Panc1 (cell line): Measurements from ENCODE around the gene CKAP2L. TPM values are rescaled to one million over a fixed set of nuclear protein-coding genes. Genes with fewer than 3 reads are reported as not detected.

Experiments used
- ATAC-seq: fragments of 200-7000 bp; cut with Tn5 transposase; 2 replicates; pipeline ENCODE4 v1.9.1; 2020; ENCODE audit warnings: mild to moderate bottlenecking, moderate library complexity
- BruUV-seq: library from RNA; stranded (reverse); fragments of 400-500 nt; replicated peaks from 2 replicates; lab custom pipeline; 2021; lab: Mats Ljungman, UMichigan
- CTCF ChIA-PET: fragments of 300-600 bp; sonication (Branson Sonifier 250); formaldehyde crosslinking; loops from one replicate; lab custom pipeline; 2022; ENCODE audit warnings: antibody characterized with exemption; lab: Charles Lee
- POLR2A ChIA-PET: fragments of 300-600 bp; sonication (Branson Sonifier 250); formaldehyde crosslinking; loops from one replicate; lab custom pipeline; 2022; ENCODE audit warnings: antibody characterized with exemption; lab: Charles Lee
- DNase-seq: peaks from one replicate; pipeline ENCODE4 v3.0.0-alpha.2; 2010; ENCODE audit warnings: low read depth, low spot score
- H3K27ac ChIP-seq: 2 replicates; pipeline ENCODE4 v1.5.1; 2011; ENCODE audit warnings: mild to moderate bottlenecking, low read length, inconsistent platforms
- H3K27me3 ChIP-seq: fragments of 200-500 bp; sonication (Bioruptor generic); 2 replicates; pipeline ENCODE4 v1.6.0; 2014; ENCODE audit warnings: low read length, inconsistent platforms; ENCODE audit not compliant: control insufficient read depth, insufficient read depth
- H3K36me3 ChIP-seq: fragments of 200-500 bp; sonication (Bioruptor generic); 2 replicates; pipeline ENCODE4 v1.5.1; 2014; ENCODE audit warnings: inconsistent platforms, mild to moderate bottlenecking, low read length, moderate library complexity; ENCODE audit not compliant: control insufficient read depth, insufficient read depth
- H3K4me1 ChIP-seq: 2 replicates; pipeline ENCODE4 v1.5.1; 2011; ENCODE audit warnings: inconsistent platforms, mild to moderate bottlenecking, low read length, moderate library complexity; ENCODE audit not compliant: control insufficient read depth, insufficient read depth
- H3K4me3 ChIP-seq, 2 experiments: 2 replicates each; pipeline ENCODE4 v1.5.1; 2011 to 2012; ENCODE audit warnings: low read depth in 2 of 2, low read length in 2 of 2, mild to moderate bottlenecking in 2 of 2, inconsistent platforms in 1 of 2, moderate library complexity in 1 of 2
- H3K9me3 ChIP-seq: fragments of 200-500 bp; sonication (Bioruptor generic); 2 replicates; pipeline ENCODE4 v1.5.1; 2014; ENCODE audit warnings: low read depth, mild to moderate bottlenecking, inconsistent platforms, low read length, moderate library complexity; ENCODE audit not compliant: control insufficient read depth, insufficient read depth
- POLR2AphosphoS5 ChIP-seq: IDR thresholded peaks from 2 replicates; pipeline ENCODE4 v1.6.1; 2012; ENCODE audit warnings: mild to moderate bottlenecking, low read depth, low read length, moderate library complexity
- SIN3A ChIP-seq: IDR thresholded peaks from 2 replicates; pipeline ENCODE4 v1.6.1; 2012; ENCODE audit warnings: low read depth, mild to moderate bottlenecking, low read length, moderate library complexity, borderline replicate concordance; ENCODE audit not compliant: insufficient read depth
- TCF7L2 ChIP-seq: IDR thresholded peaks from 2 replicates; pipeline ENCODE4 v1.6.1; 2011; ENCODE audit warnings: mild to moderate bottlenecking, low read depth, low read length, inconsistent platforms
- in situ Hi-C: cut with HindIII; loops from 2 replicates; pipeline ENCODE4 v1.10.0; 2016; ENCODE audit warnings: low sequenced_read_pairs, low pct_unique_long_range_greater_than_20kb
- intact Hi-C: fragments of 100-400 bp; cut with micrococcal nuclease; formaldehyde crosslinking; loops from one replicate; pipeline ENCODE4 v1.10.0; 2022; ENCODE audit not compliant: unreplicated experiment
- total RNA-seq: library from RNA; stranded (reverse); gene quantifications from one replicate; pipeline ENCODE4 v1.2.1, GENCODE V29; 2021; ENCODE audit not compliant: unreplicated experiment
- TF ChIP-seq, protein P1 (sequence below), 2 experiments: IDR thresholded peaks; 2 replicates each; pipeline ENCODE4 v1.6.1; 2011 to 2012; ENCODE audit warnings: low read depth in 2 of 2, control low read depth in 1 of 2, low read length in 1 of 2, mild to moderate bottlenecking in 1 of 2, moderate library complexity in 1 of 2; ENCODE audit not compliant: insufficient read depth in 1 of 2
- TF ChIP-seq, protein P2 (sequence below): fragments of 450-650 bp; IDR thresholded peaks from 2 replicates; pipeline ENCODE4 v1.5.1; 2017; ENCODE audit warnings: mild to moderate bottlenecking

Gene CKAP2L
- total RNA-seq, 1 experiment from 2014 or later, result 27.0 TPM

DNA sequence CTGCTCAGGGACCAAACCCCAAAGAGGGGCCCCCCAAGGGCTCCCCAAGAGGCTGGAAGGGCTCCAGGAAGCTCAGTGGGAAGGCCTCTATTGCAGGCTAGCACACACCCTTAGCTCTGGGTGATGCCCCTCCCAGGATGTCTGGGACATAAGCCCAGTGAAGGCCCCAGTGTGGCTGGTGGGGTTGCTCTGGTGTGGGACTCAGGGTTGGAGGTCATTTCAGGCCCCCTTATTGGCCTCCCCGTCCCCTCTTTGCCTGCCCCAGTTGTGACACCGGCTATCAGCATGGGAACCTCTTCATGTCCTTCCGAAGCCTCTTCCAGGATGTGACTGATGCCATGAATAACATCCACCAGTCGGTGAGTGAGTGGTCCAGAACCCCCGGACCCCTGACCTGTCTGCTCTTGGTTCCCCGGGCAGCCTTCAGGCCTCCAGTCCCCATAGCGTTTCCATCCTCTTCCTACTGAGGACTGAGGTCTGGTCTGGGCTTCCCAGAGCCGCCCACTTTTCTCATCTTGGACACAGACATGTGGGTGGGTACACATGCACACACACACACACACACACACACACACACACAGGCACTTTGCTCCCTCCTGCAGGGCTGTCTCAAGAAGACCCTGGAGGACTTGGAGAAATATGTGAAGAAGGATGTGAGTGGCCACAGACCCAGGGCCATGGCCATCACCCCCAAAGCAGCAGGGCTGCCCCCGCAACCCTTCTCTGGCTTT lies 41.4 kb downstream of the CKAP2L start:
- intact Hi-C loops (no loop called here), in situ Hi-C loops (no loop called here)
- ChIA-PET POLR2A (interaction anchor here (0.7 kb wide), 1 partner anchor 24 kb away, joined by 8 read pairs; no protein-coding TSS in a partner anchor), CTCF (interaction anchor here (0.6 to 5.2 kb wide), 2 partner anchors 96 to 102 kb away, joined by 3 to 38 read pairs; no protein-coding TSS in a partner anchor)
- no peak for TF ChIP-seq TCF7L2
- TF ChIP-seq SIN3A, result no peak
- TF ChIP-seq, protein P1, sequence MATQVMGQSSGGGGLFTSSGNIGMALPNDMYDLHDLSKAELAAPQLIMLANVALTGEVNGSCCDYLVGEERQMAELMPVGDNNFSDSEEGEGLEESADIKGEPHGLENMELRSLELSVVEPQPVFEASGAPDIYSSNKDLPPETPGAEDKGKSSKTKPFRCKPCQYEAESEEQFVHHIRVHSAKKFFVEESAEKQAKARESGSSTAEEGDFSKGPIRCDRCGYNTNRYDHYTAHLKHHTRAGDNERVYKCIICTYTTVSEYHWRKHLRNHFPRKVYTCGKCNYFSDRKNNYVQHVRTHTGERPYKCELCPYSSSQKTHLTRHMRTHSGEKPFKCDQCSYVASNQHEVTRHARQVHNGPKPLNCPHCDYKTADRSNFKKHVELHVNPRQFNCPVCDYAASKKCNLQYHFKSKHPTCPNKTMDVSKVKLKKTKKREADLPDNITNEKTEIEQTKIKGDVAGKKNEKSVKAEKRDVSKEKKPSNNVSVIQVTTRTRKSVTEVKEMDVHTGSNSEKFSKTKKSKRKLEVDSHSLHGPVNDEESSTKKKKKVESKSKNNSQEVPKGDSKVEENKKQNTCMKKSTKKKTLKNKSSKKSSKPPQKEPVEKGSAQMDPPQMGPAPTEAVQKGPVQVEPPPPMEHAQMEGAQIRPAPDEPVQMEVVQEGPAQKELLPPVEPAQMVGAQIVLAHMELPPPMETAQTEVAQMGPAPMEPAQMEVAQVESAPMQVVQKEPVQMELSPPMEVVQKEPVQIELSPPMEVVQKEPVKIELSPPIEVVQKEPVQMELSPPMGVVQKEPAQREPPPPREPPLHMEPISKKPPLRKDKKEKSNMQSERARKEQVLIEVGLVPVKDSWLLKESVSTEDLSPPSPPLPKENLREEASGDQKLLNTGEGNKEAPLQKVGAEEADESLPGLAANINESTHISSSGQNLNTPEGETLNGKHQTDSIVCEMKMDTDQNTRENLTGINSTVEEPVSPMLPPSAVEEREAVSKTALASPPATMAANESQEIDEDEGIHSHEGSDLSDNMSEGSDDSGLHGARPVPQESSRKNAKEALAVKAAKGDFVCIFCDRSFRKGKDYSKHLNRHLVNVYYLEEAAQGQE (IDR thresholded peaks at IDR 0.05; ENCODE audit: insufficient read depth in 1 of 2, low read depth in 2 of 2, low read length in 1 of 2), result no peak
- TF ChIP-seq POLR2AphosphoS5, result no peak
- TF ChIP-seq, protein P2, sequence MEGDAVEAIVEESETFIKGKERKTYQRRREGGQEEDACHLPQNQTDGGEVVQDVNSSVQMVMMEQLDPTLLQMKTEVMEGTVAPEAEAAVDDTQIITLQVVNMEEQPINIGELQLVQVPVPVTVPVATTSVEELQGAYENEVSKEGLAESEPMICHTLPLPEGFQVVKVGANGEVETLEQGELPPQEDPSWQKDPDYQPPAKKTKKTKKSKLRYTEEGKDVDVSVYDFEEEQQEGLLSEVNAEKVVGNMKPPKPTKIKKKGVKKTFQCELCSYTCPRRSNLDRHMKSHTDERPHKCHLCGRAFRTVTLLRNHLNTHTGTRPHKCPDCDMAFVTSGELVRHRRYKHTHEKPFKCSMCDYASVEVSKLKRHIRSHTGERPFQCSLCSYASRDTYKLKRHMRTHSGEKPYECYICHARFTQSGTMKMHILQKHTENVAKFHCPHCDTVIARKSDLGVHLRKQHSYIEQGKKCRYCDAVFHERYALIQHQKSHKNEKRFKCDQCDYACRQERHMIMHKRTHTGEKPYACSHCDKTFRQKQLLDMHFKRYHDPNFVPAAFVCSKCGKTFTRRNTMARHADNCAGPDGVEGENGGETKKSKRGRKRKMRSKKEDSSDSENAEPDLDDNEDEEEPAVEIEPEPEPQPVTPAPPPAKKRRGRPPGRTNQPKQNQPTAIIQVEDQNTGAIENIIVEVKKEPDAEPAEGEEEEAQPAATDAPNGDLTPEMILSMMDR, result no peak
- Histone ChIP-seq H3K27ac (no peak overlapping the region), H3K9me3 (no peaks in the 10 kb centered on the region), H3K4me1 (peaks cover 4% of the 10 kb centered on the region; the same call in 1 of the 2 replicates), H3K4me3 (no peak overlapping the region), H3K27me3 (no peaks in the 10 kb centered on the region), H3K36me3 (no peaks in the 10 kb centered on the region)
- DNase-seq, result no peak
- ATAC-seq, result no peak
- BruUV-seq, result no TSS peak

DNA sequence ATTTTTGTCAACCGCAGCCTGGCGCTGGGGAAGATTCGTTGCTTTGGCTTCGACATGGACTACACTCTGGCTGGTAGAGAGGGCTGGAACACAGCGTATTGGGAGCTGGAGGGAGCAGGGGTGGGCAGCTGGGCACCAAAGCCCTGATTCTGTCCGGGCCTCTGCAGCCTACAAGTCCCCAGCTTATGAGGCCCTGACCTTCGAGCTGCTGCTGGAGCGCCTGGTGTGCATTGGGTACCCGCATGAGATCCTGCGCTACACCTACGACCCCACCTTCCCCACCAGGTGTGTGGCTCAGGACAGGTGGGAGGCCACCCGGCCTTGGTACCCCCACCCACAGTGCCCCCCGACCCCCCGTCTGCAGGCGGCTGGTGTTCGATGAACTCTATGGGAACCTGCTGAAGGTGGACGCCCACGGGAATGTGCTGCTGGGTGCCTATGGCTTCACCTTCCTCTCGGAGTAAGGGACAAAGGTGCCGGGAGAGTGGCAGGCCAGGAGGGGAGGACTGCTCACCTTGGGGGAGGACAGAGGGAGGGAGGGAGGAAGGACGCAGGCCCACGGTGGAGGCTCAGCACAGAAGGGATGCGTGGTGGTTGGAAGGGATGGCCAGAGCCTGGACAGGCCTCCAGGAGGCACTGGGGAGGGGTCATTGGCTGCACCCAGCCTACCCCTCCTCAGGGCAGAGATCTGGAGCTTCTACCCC lies 42.4 kb downstream of the CKAP2L start:
- in situ Hi-C loops (no loop called here), intact Hi-C loops (no loop called here)
- Histone ChIP-seq H3K4me3 (no peak overlapping the region), H3K9me3 (no peaks in the 10 kb centered on the region), H3K36me3 (no peaks in the 10 kb centered on the region), H3K27me3 (no peaks in the 10 kb centered on the region), H3K4me1 (peaks cover 4% of the 10 kb centered on the region; the same call in 1 of the 2 replicates), H3K27ac (no peak overlapping the region)
- DNase-seq, result no peak
- no peak for TF ChIP-seq POLR2AphosphoS5
- TF ChIP-seq, protein P2, result no peak
- TF ChIP-seq SIN3A, result no peak
- TF ChIP-seq, protein P1 (IDR thresholded peaks at IDR 0.05; ENCODE audit: insufficient read depth in 1 of 2, low read depth in 2 of 2, low read length in 1 of 2), result no peak
- CTCF ChIA-PET, result no interaction called here
- no peak for ATAC-seq
- POLR2A ChIA-PET, result no interaction called here
- BruUV-seq, result no TSS peak
